Vagina (tissue), 2 donors: ENCODE results near the gene SLC22A9. TPM values are rescaled to one million over a fixed set of nuclear protein-coding genes. Genes with fewer than 3 reads are reported as not detected.
"Not testable (repeated sequence)": the region's sequence is repeated elsewhere in the genome, so short reads cannot be mapped to it uniquely, and the experiment has no call there.

Experiments used
- DNase-seq, 2 donors: peaks; one replicate each; pipeline ENCODE4 v3.0.0-alpha.2; 2017; ENCODE audit errors: extremely low spot score in 2 of 2
- H3K27ac ChIP-seq: fragments of 200-600 bp; sonication (generic); one replicate; pipeline ENCODE4 v1.5.1; 2019
- H3K27me3 ChIP-seq: fragments of 200-600 bp; sonication (generic); one replicate; pipeline ENCODE4 v1.5.1; 2019
- H3K36me3 ChIP-seq, 2 donors: fragments of 200-600 bp; sonication (generic); one replicate each; pipeline ENCODE4 v1.5.1; 2017 to 2019
- H3K4me1 ChIP-seq: fragments of 200-600 bp; sonication (generic); one replicate; pipeline ENCODE4 v1.5.1; 2019
- H3K4me3 ChIP-seq, 2 donors: fragments of 200-600 bp; sonication (generic); 1 replicate in 1 of 2; 2 replicates in 1 of 2; pipeline ENCODE4 v1.5.1; 2016 to 2019
- H3K9me3 ChIP-seq: fragments of 200-600 bp; sonication (generic); one replicate; pipeline ENCODE4 v1.5.1; 2019
- POLR2A ChIP-seq, 2 donors: fragments of 450-650 bp; IDR thresholded peaks; one replicate each; pipeline ENCODE4 v1.6.1; 2017; ENCODE audit warnings: antibody characterized with exemption in 2 of 2, mild to moderate bottlenecking in 2 of 2, moderate library complexity in 2 of 2
- POLR2AphosphoS5 ChIP-seq, 2 donors: sonication (generic); formaldehyde crosslinking; IDR thresholded peaks; one replicate each; pipeline ENCODE4 v1.9.0; 2017; ENCODE audit warnings: antibody characterized with exemption in 2 of 2, mild to moderate bottlenecking in 2 of 2, low read depth in 1 of 2; ENCODE audit not compliant: insufficient read depth in 1 of 2
- intact Hi-C: fragments of 100-400 bp; cut with DNase I; formaldehyde crosslinking; loops from one replicate; pipeline ENCODE4 v1.15.1; 2023
- total RNA-seq: library from RNA; depleted of rRNA; stranded (reverse); fragments of >200 nt; gene quantifications from one replicate; pipeline ENCODE4 v1.2.3, GENCODE V29; 2016
- TF ChIP-seq, protein P1 (sequence below), 3 experiments: fragments of 450-650 bp in 2 of 3; fragments of 200-600 bp in 1 of 3; sonication (generic) in 1 of 3; IDR thresholded peaks; one replicate each; pipeline ENCODE4 v1.5.1; 2017 to 2019; ENCODE audit warnings: antibody characterized with exemption in 3 of 3, mild to moderate bottlenecking in 2 of 3, moderate library complexity in 2 of 3

Gene SLC22A9
- total RNA-seq, 1 donor from 2014 or later = not detected

DNA sequence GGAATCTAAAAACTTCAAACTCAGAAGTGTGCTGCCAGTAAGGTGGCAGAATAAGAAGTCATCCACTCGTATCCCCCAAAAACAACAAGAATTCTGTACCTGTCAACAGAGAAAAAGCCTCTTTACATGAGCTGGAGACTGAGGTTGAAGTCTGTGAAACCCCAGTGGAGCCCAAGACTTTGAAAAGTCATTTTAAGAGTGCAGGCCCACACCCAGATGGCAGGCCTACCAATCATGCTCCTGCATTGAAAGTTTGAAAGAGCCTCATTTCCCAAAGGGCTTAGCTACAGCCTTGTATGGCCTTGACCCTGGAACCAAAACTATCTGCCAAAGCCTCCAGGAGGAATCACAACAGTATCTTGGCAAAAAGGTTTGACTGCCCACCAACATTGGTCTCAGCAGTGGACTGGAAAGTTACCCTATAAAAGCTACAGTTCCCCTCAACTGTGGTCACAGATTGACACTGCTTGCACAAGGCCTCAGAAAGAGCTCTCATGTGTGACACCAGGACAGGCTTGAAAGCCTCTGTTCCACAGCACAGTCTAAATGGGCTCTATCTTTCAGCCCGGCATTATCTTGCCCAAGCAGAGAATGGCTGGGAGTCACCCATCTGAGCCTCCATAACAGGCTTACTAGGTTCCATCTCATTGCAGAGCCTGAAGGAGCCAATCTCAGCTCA is 47.7 kb downstream of the SLC22A9 start:
- Histone ChIP-seq H3K27me3 (no peaks in the 10 kb centered on the region), H3K36me3 (no peaks in the 10 kb centered on the region), H3K4me1 (no peaks in the 10 kb centered on the region), H3K27ac (no peak overlapping the region), H3K9me3 (no peaks in the 10 kb centered on the region), H3K4me3 (no peak overlapping the region)
- TF ChIP-seq, protein P1, sequence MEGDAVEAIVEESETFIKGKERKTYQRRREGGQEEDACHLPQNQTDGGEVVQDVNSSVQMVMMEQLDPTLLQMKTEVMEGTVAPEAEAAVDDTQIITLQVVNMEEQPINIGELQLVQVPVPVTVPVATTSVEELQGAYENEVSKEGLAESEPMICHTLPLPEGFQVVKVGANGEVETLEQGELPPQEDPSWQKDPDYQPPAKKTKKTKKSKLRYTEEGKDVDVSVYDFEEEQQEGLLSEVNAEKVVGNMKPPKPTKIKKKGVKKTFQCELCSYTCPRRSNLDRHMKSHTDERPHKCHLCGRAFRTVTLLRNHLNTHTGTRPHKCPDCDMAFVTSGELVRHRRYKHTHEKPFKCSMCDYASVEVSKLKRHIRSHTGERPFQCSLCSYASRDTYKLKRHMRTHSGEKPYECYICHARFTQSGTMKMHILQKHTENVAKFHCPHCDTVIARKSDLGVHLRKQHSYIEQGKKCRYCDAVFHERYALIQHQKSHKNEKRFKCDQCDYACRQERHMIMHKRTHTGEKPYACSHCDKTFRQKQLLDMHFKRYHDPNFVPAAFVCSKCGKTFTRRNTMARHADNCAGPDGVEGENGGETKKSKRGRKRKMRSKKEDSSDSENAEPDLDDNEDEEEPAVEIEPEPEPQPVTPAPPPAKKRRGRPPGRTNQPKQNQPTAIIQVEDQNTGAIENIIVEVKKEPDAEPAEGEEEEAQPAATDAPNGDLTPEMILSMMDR (IDR thresholded peaks at IDR 0.05) = no peak
- TF ChIP-seq POLR2A (IDR thresholded peaks at IDR 0.05) = no peak
- no peak for TF ChIP-seq POLR2AphosphoS5 (IDR thresholded peaks at IDR 0.05; ENCODE audit: insufficient read depth in 1 of 2, low read depth in 1 of 2)
- DNase-seq = no peak
- intact Hi-C loops = no loop called here

DNA sequence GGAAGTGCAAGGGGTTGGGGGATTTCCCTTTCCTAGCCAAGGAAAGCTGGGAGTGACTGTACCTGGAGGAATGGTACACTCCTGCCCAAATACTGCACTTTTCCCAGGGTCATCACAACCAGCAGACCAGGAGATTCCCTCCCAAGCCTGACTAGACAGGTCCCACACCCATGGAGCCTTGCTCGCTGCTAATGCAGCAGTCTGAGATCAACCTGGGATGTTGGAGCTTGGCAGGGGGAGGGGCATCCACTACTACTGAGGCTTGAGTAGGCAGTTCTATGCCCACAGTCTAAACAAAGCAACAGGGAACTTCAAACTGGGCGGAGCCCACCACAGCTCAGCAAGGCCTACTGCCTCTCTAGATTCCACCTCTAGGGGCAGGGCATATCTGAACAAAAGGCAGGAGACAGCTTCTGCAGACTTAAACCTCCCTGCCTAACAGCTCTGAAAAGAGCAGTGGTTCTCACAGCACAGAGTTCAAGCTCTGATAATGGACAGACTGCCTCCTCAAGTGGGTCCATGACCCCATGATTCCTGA is 58.5 kb downstream of the SLC22A9 start:
- no peaks in the 10 kb centered on the region for H3K9me3 ChIP-seq
- intact Hi-C loops = no loop called here
- no peaks in the 10 kb centered on the region for H3K27me3 ChIP-seq
- DNase-seq = peak in 1 of 2 donors; percentile 98
- no peak overlapping the region for H3K27ac ChIP-seq
- H3K36me3 ChIP-seq = no peaks in the 10 kb centered on the region
- TF ChIP-seq, protein P1 (IDR thresholded peaks at IDR 0.05) = no peak
- H3K4me1 ChIP-seq = no peaks in the 10 kb centered on the region
- H3K4me3 ChIP-seq = no peak overlapping the region

DNA sequence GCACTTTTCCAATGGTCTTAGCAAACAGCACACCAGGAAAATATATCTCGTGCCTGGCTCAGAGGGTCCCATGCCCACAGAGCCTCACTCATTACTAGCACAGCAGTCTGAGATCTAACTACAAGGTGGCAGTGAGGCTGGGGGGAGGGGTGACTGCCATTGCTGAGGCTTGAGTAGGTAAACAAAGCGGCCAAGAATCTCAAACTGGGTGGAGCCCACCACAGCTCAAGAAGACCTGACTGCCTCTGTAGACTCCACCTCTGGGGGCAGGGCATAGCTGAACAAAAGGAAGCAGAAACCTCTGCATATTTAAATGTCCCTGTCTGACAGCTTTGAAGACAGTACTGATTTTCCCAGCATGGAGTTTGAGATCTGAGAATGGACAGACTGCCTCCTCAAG is 61.1 kb downstream of the SLC22A9 start:
- H3K27me3 ChIP-seq = not testable (repeated sequence)

DNA sequence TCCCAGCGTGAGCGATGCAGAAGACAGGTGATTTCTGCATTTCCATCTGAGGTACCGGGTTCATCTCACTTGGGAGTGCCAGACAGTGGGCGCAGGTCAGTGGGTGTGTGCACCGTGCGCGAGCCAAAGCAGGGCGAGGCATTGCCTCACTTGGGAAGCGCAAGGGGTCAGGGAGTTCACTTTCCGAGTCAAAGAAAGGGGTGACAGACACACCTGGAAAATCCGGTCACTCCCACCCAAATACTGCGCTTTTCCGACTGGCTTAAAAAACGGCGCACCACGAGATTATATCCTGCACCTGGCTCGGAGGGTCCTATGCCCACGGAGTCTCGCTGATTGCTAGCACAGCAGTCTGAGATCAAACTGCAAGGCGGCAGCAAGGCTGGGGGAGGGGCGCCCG is 65.8 kb downstream of the SLC22A9 start:
- H3K27ac ChIP-seq, H3K36me3 ChIP-seq, H3K27me3 ChIP-seq, intact Hi-C loops, H3K9me3 ChIP-seq, DNase-seq, H3K4me1 ChIP-seq, H3K4me3 ChIP-seq: not testable (repeated sequence)

More for the DNA sequence above, 61.1 kb downstream of the SLC22A9 start:
- H3K4me1 ChIP-seq, DNase-seq, H3K9me3 ChIP-seq, H3K27ac ChIP-seq, H3K4me3 ChIP-seq, intact Hi-C loops, H3K36me3 ChIP-seq: not testable (repeated sequence)

DNA sequence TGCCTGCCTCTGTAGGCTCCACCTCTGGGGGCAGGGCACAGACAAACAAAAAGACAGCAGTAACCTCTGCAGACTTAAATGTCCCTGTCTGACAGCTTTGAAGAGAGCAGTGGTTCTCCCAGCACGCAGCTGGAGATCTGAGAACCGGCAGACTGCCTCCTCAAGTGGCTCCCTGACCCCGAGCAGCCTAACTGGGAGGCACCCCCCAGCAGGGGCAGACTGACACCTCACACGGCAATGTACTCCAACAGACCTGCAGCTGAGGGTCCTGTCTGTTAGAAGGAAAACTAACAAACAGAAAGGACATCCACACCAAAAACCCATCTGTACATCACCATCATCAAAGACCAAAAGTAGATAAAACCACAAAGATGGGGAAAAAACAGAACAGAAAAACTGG is 66.2 kb downstream of the SLC22A9 start:
- H3K27me3 ChIP-seq, H3K36me3 ChIP-seq, H3K4me3 ChIP-seq, H3K9me3 ChIP-seq, H3K27ac ChIP-seq, DNase-seq, intact Hi-C loops, H3K4me1 ChIP-seq: not testable (repeated sequence)

DNA sequence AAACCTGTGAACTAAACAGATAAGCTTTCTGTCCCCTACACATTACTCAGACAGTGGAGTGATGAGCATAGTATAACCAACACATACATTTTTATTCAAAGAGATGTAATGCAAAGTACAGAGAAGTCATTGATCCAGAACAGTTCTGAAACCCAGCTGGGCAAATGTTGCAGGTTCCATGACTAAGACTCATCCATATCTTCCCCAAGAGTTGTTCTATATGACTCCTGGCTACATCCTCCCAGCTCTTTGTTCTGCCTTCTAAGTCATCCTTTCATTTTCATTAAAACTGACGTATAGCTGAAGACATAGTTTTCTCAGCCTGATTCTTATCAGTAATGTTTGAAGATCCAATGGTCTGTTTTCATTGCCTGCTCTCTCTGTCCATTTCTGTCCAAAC is 74.1 kb downstream of the SLC22A9 start:
- TF ChIP-seq POLR2AphosphoS5 (IDR thresholded peaks at IDR 0.05; ENCODE audit: insufficient read depth in 1 of 2, low read depth in 1 of 2) (no peak), POLR2A (IDR thresholded peaks at IDR 0.05) (no peak)
- TF ChIP-seq, protein P1 (IDR thresholded peaks at IDR 0.05) = no peak
- Histone ChIP-seq H3K9me3 (no peaks in the 10 kb centered on the region), H3K27me3 (no peaks in the 10 kb centered on the region), H3K27ac (no peak overlapping the region), H3K36me3 (no peaks in the 10 kb centered on the region), H3K4me3 (no peak overlapping the region), H3K4me1 (no peaks in the 10 kb centered on the region)
- intact Hi-C loops = no loop called here
- no peak for DNase-seq
